Measurements from ENCODE around the gene ZNF280D. TPM values are rescaled to one million over a fixed set of nuclear protein-coding genes. Genes with fewer than 3 reads are reported as not detected.

Gene ZNF280D
- total and polyA plus RNA-seq, 2 of the 8 experiments (the other 6 are each of a cell fraction or from before 2014, with no cell fraction given), result 7.4 to 27.5 TPM

- no peak overlapping the region for H4K91ac ChIP-seq (replicated peaks; ENCODE audit: insufficient read length, low read length)
- no peak overlapping the region for H2AK5ac ChIP-seq (ENCODE audit: low read depth, low read length)
- no peaks in the 10 kb centered on the region for H3K36me3 ChIP-seq (ENCODE audit: control insufficient read depth in 2 of 4, insufficient read depth in 4 of 4, low read length in 3 of 4)
- H2BK5ac ChIP-seq (ENCODE audit: low read depth, low read length), result no peak overlapping the region
- FAIRE-seq, result no peak
- H3K4me2 ChIP-seq (ENCODE audit: insufficient read depth in 1 of 2, low read depth in 2 of 2, low read length in 2 of 2), result no peak overlapping the region
- H3K9ac ChIP-seq (replicated peaks in 1 of 4; ENCODE audit: extremely low read depth in 1 of 4, low read depth in 3 of 4, low read length in 3 of 4), result no peak overlapping the region
- CTCF ChIA-PET (ENCODE audit: partially characterized antibody), result interaction anchor here (0.5 to 1.2 kb wide), 3 partner anchors 21 to 650 kb away, joined by 3 to 4 read pairs (median 3); no protein-coding TSS in a partner anchor
- H2BK120ac ChIP-seq (replicated peaks; ENCODE audit: low read depth, low read length), result no peak overlapping the region
- no peak overlapping the region for H3K4me3 ChIP-seq (ENCODE audit: extremely low read depth in 1 of 4, insufficient read depth in 2 of 4, low read depth in 3 of 4, low read length in 4 of 4)
- H4K5ac ChIP-seq (ENCODE audit: insufficient read length, low read depth, low read length), result no peak overlapping the region
- no peak overlapping the region for H3K18ac ChIP-seq (ENCODE audit: extremely low read depth, low read length)
- H3K56ac ChIP-seq (replicated peaks; ENCODE audit: insufficient read length, low read depth, low read length), result no peak overlapping the region
- no peak overlapping the region for H3K27ac ChIP-seq (ENCODE audit: low read depth, low read length)
- no peaks in the 10 kb centered on the region for H3K79me2 ChIP-seq (ENCODE audit: control insufficient read depth in 1 of 2, insufficient read depth in 2 of 2, low read length in 2 of 2)
- H4K8ac ChIP-seq (ENCODE audit: extremely low read depth, insufficient read depth, low read length), result no peak overlapping the region
- no peak overlapping the region for H2BK12ac ChIP-seq (ENCODE audit: low read depth, low read length)
- TF ChIP-seq KDM5A (IDR thresholded peaks at IDR 0.05; ENCODE audit: low read length) (no peak), RBBP5 (IDR thresholded peaks at IDR 0.05; ENCODE audit: borderline replicate concordance, low read depth, low read length) (no peak), SIRT6 (IDR thresholded peaks at IDR 0.05; ENCODE audit: low read length) (no peak), KDM1A (IDR thresholded peaks at IDR 0.05; ENCODE audit: borderline replicate concordance, low read length) (no peak), SIX5 (IDR thresholded peaks at IDR 0.05; ENCODE audit: low read depth, low read length) (no peak), JUN (IDR thresholded peaks at IDR 0.05; ENCODE audit: low read depth, low read length) (no peak), SP2 (IDR thresholded peaks at IDR 0.05; ENCODE audit: low read length) (no peak), SRF (IDR thresholded peaks at IDR 0.05; ENCODE audit: low read depth, low read length) (no peak), SIN3A (conservative IDR thresholded peaks at IDR 0.05 in 1 of 2, IDR thresholded peaks at IDR 0.05 in 1 of 2; ENCODE audit: low read depth in 1 of 2, low read length in 2 of 2) (no peak), RNF2 (IDR thresholded peaks at IDR 0.05; ENCODE audit: borderline replicate concordance, low read depth, low read length, missing control alignments, poor library complexity, severe bottlenecking) (no peak), RXRA (IDR thresholded peaks at IDR 0.05; ENCODE audit: insufficient read depth, low read depth, low read length) (no peak)
- no peaks in the 10 kb centered on the region for H3K9me3 ChIP-seq (ENCODE audit: insufficient read depth in 2 of 2, low read depth in 1 of 2, low read length in 1 of 2)
- H3K23ac ChIP-seq (ENCODE audit: insufficient read length), result no peak overlapping the region
- 89% methylated on average over 2 of the region's 2 CpGs; no CpG with 5 or more reads in 1 of the 2 experiments for WGBS, 2 experiments (ENCODE audit: extremely low coverage in 1 of 2, insufficient coverage in 1 of 2, insufficient read length in 1 of 2, insufficient replicate concordance in 2 of 2, low coverage in 1 of 2, low lambda C conversion rate in 2 of 2, missing lambda C conversion rate in 1 of 2)
- H3K27me3 ChIP-seq (replicated peaks in 1 of 4; ENCODE audit: control insufficient read depth in 3 of 4, extremely low read depth in 1 of 4, insufficient read depth in 3 of 4, low read length in 3 of 4), result no peaks in the 10 kb centered on the region
- no peak overlapping the region for H2AFZ ChIP-seq (ENCODE audit: low read length)
- no peaks in the 10 kb centered on the region for H4K20me1 ChIP-seq (replicated peaks in 1 of 2; ENCODE audit: control insufficient read depth in 1 of 2, insufficient read depth in 2 of 2, low read length in 2 of 2)
- no peaks in the 10 kb centered on the region for H3K79me1 ChIP-seq (ENCODE audit: low read depth, low read length)
- no peak overlapping the region for H3K14ac ChIP-seq (ENCODE audit: insufficient read length)
- H2BK20ac ChIP-seq (ENCODE audit: low read length), result no peak overlapping the region
- POLR2A ChIA-PET (ENCODE audit: partially characterized antibody), result no interaction called here
- no peak overlapping the region for H2BK15ac ChIP-seq (ENCODE audit: low read length)
- H3K4ac ChIP-seq (replicated peaks; ENCODE audit: insufficient read length, low read depth, low read length), result no peak overlapping the region
- H3K4me1 ChIP-seq (replicated peaks in 1 of 4; ENCODE audit: control insufficient read depth in 3 of 4, insufficient read depth in 4 of 4, low read length in 3 of 4), result no peaks in the 10 kb centered on the region
- DNase-seq (ENCODE audit: low read depth in 1 of 2, low spot score in 2 of 2), result no peak
- H3K23me2 ChIP-seq (ENCODE audit: low read depth, low read length), result no peaks in the 10 kb centered on the region
Observed at GRCh38 chr15:56659197-56659596, 74.1 kb downstream of the ZNF280D start.

Measured in H1 (cell line).